GM10266 (cell line): Measurements from ENCODE around the gene VPS50.
"Not testable (repeated sequence)": the region's sequence is repeated elsewhere in the genome, so short reads cannot be mapped to it uniquely, and the experiment has no call there.

Source experiments
- DNase-seq: peaks from one replicate; pipeline ENCODE4 v3.0.0; 2012; ENCODE audit errors: extremely low spot score
- CTCF ChIP-seq: IDR thresholded peaks from 2 replicates; pipeline ENCODE4 v1.5.1; 2012; ENCODE audit warnings: mild to moderate bottlenecking, low read depth; ENCODE audit not compliant: control insufficient read depth, insufficient read depth; ENCODE audit errors: missing control alignments

The VPS50 gene

GRCh38 chr7:93359520-93360198 is 127.5 kb downstream of the VPS50 start:
- no peak for DNase-seq
- TF ChIP-seq CTCF: no peak

GRCh38 chr7:93361853-93362252 is 129.7 kb downstream of the VPS50 start:
- TF ChIP-seq CTCF: no peak
- DNase-seq: no peak

- TF ChIP-seq CTCF: no peak
These were observed 132.6 kb downstream of the VPS50 start for GRCh38 chr7:93364806-93365205.

GRCh38 chr7:93365341-93365740 is 133.2 kb downstream of the VPS50 start:
- DNase-seq: no peak
- no peak for TF ChIP-seq CTCF

More at GRCh38 chr7:93364806-93365205, 132.6 kb downstream of the VPS50 start:
- no peak for DNase-seq

- no peak for DNase-seq
- TF ChIP-seq CTCF: no peak
These were observed 134.7 kb downstream of the VPS50 start for GRCh38 chr7:93366816-93367215.

- no peak for TF ChIP-seq CTCF
- DNase-seq: no peak
These were observed 135.1 kb downstream of the VPS50 start for GRCh38 chr7:93367254-93367653.

GRCh38 chr7:93370937-93371336 is 138.8 kb downstream of the VPS50 start:
- DNase-seq: not testable (repeated sequence)

GRCh38 chr7:93373537-93373936 is 141.4 kb downstream of the VPS50 start:
- TF ChIP-seq CTCF: no peak

More at GRCh38 chr7:93373537-93373936, 141.4 kb downstream of the VPS50 start:
- DNase-seq: no peak
